Mesothelial cell of epicardium (in vitro differentiated cells): ENCODE data around the gene APLF. TPM values are rescaled to one million over a fixed set of nuclear protein-coding genes. Genes with fewer than 3 reads are reported as not detected.

Experiments
- DNase-seq, 2 experiments: peaks; one replicate each; pipeline ENCODE4 v3.0.0; 2021; ENCODE audit warnings: low spot score in 2 of 2; ENCODE audit not compliant: unreplicated experiment in 2 of 2
- H3K27ac Mint-ChIP-seq: 2 replicates; pipeline ENCODE4 v1.8.0; 2021; ENCODE audit warnings: mixed read lengths
- H3K27me3 Mint-ChIP-seq: 2 replicates; pipeline ENCODE4 v1.8.0; 2021; ENCODE audit warnings: low read depth, mixed read lengths
- H3K36me3 Mint-ChIP-seq: 2 replicates; pipeline ENCODE4 v1.8.0; 2021; ENCODE audit warnings: mixed read lengths
- H3K4me1 Mint-ChIP-seq: 2 replicates; pipeline ENCODE4 v1.8.0; 2021; ENCODE audit warnings: mixed read lengths
- H3K4me3 Mint-ChIP-seq: 2 replicates; pipeline ENCODE4 v1.8.0; 2021; ENCODE audit warnings: mild to moderate bottlenecking, moderate library complexity, mixed read lengths
- H3K9me3 Mint-ChIP-seq: 2 replicates; pipeline ENCODE4 v1.8.0; 2021; ENCODE audit warnings: mixed read lengths
- CTCF ChIP-seq: fragments of 200-600 bp; sonication (generic); IDR thresholded peaks from one replicate; pipeline ENCODE4 v1.5.0; 2021; ENCODE audit warnings: antibody characterized with exemption; ENCODE audit not compliant: unreplicated experiment
- total RNA-seq: library from RNA; stranded (reverse); gene quantifications from 3 replicates; pipeline ENCODE4 v1.2.1, GENCODE V29; 2021

The APLF gene
- total RNA-seq, 1 donor from 2014 or later: 6.7 TPM

- TF ChIP-seq CTCF: no peak
- H3K4me1 Mint-ChIP-seq: no peaks in the 10 kb centered on the region
- no peak overlapping the region for H3K4me3 Mint-ChIP-seq
- no peaks in the 10 kb centered on the region for H3K36me3 Mint-ChIP-seq
- no peak overlapping the region for H3K27ac Mint-ChIP-seq
- no peak for DNase-seq
- H3K9me3 Mint-ChIP-seq: peaks cover 3% of the 10 kb centered on the region
- peaks cover 21% of the 10 kb centered on the region for H3K27me3 Mint-ChIP-seq
These were observed 20.3 kb upstream of the APLF start for GRCh38 chr2:68447118-68447517.

- H3K9me3 Mint-ChIP-seq: peaks cover 3% of the 10 kb centered on the region
- H3K36me3 Mint-ChIP-seq: no peaks in the 10 kb centered on the region
- H3K27ac Mint-ChIP-seq: no peak overlapping the region
- H3K27me3 Mint-ChIP-seq: peaks cover 14% of the 10 kb centered on the region
- DNase-seq: no peak
- no peak for TF ChIP-seq CTCF
- no peaks in the 10 kb centered on the region for H3K4me1 Mint-ChIP-seq
- H3K4me3 Mint-ChIP-seq: no peak overlapping the region
These were observed 18.4 kb upstream of the APLF start for GRCh38 chr2:68448671-68449653.

- Mint-ChIP-seq H3K4me1 (no peaks in the 10 kb centered on the region), H3K4me3 (no peak overlapping the region), H3K27me3 (no peaks in the 10 kb centered on the region), H3K27ac (no peak overlapping the region), H3K36me3 (no peaks in the 10 kb centered on the region), H3K9me3 (no peaks in the 10 kb centered on the region)
- no peak for DNase-seq
- TF ChIP-seq CTCF: no peak
These were observed 15.1 kb upstream of the APLF start for GRCh38 chr2:68452158-68452900.

- no peak overlapping the region for H3K27ac Mint-ChIP-seq
- no peaks in the 10 kb centered on the region for H3K9me3 Mint-ChIP-seq
- H3K36me3 Mint-ChIP-seq: no peaks in the 10 kb centered on the region
- H3K27me3 Mint-ChIP-seq: no peaks in the 10 kb centered on the region
- no peak for TF ChIP-seq CTCF
- H3K4me3 Mint-ChIP-seq: no peak overlapping the region
- no peaks in the 10 kb centered on the region for H3K4me1 Mint-ChIP-seq
- DNase-seq: no peak
These were observed 13.5 kb upstream of the APLF start for GRCh38 chr2:68453761-68454360.

GRCh38 chr2:68454719-68455118 is 12.7 kb upstream of the APLF start:
- Mint-ChIP-seq H3K4me3 (no peak overlapping the region), H3K4me1 (peaks cover 3% of the 10 kb centered on the region)

More at GRCh38 chr2:68454719-68455118, 12.7 kb upstream of the APLF start:
- Mint-ChIP-seq H3K9me3 (no peaks in the 10 kb centered on the region), H3K27me3 (no peaks in the 10 kb centered on the region), H3K36me3 (no peaks in the 10 kb centered on the region), H3K27ac (no peak overlapping the region)
- no peak for TF ChIP-seq CTCF
- no peak for DNase-seq
